GM12874 (cell line): ENCODE measurements around the gene BEST3.

Experiments used
- CTCF ChIP-seq: IDR thresholded peaks from 2 replicates; pipeline ENCODE4 v1.5.1; 2011; ENCODE audit warnings: low read depth, mild to moderate bottlenecking, control low read depth, low read length, moderate library complexity; ENCODE audit not compliant: insufficient read depth

BEST3 gene

GRCh38 chr12:69658203-69658602, 40.9 kb downstream of the BEST3 start:
- no peak for TF ChIP-seq CTCF

- TF ChIP-seq CTCF = no peak
These were observed 41.5 kb downstream of the BEST3 start for GRCh38 chr12:69657376-69658137.

GRCh38 chr12:69655616-69656340, 43.3 kb downstream of the BEST3 start:
- TF ChIP-seq CTCF = no peak

- TF ChIP-seq CTCF = no peak
These were observed 45.4 kb downstream of the BEST3 start for GRCh38 chr12:69653703-69654102.

- TF ChIP-seq CTCF = no peak
These were observed 47.2 kb downstream of the BEST3 start for GRCh38 chr12:69651922-69652321.

GRCh38 chr12:69649529-69649928, 49.6 kb downstream of the BEST3 start:
- no peak for TF ChIP-seq CTCF

GRCh38 chr12:69648476-69648875, 50.6 kb downstream of the BEST3 start:
- no peak for TF ChIP-seq CTCF
